Nephron (organoid): Measurements from ENCODE around the gene DNER.
A peak's percentile ranks its signal among the peaks of the same experiment; 100 is the strongest.

ENCODE experiments used
- H3K27ac Mint-ChIP-seq, 3 experiments: 2 replicates each; pipeline ENCODE4 v1.8.0; 2020; ENCODE audit warnings: mixed read lengths in 3 of 3, mild to moderate bottlenecking in 2 of 3, moderate library complexity in 1 of 3
- H3K27me3 Mint-ChIP-seq: 2 replicates; pipeline ENCODE4 v1.8.0; 2021; ENCODE audit warnings: low read depth, mild to moderate bottlenecking, moderate library complexity, mixed read lengths
- H3K36me3 Mint-ChIP-seq: 2 replicates; pipeline ENCODE4 v1.8.0; 2020; ENCODE audit warnings: low read depth, mixed read lengths
- H3K4me1 Mint-ChIP-seq: 2 replicates; pipeline ENCODE4 v1.8.0; 2020; ENCODE audit warnings: mixed read lengths
- H3K4me3 Mint-ChIP-seq, 3 experiments: 2 replicates each; pipeline ENCODE4 v1.8.0; 2020; ENCODE audit warnings: mild to moderate bottlenecking in 3 of 3, mixed read lengths in 3 of 3, moderate library complexity in 2 of 3
- H3K9me3 Mint-ChIP-seq: 2 replicates; pipeline ENCODE4 v1.8.0; 2020; ENCODE audit warnings: mixed read lengths
- TF ChIP-seq, protein P1 (sequence below), 3 experiments: fragments of 200-600 bp; sonication (generic); IDR thresholded peaks; one replicate each; pipeline ENCODE4 v1.5.0; 2021; ENCODE audit warnings: antibody characterized with exemption in 3 of 3; ENCODE audit not compliant: unreplicated experiment in 3 of 3

DNER gene

DNA sequence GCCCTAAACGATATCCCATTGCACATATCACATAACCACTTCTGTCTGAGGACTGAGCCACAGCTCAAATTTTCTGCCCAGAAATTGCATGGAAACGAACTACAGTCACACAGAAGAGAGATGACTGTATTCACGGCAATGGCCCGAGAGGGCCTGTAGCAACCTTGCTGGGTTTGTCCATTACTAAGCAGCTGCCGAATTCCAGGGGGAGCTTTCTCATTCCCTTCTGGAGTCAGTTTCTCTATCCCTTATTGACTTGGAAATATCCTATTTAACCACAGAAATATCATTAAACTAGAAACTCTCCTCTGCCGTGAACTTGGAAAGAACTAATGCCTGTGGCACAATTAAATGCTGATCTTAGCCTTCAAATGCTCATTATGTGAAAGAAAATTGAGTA, 183.9 kb downstream of the DNER start:
- Mint-ChIP-seq H3K9me3 (peaks cover 13% of the 10 kb centered on the region), H3K36me3 (peaks cover 7% of the 10 kb centered on the region), H3K4me1 (peaks cover 21% of the 10 kb centered on the region), H3K27ac (peak overlapping the region in 2 of 3 experiments; percentile 38 to 47), H3K27me3 (no peaks in the 10 kb centered on the region), H3K4me3 (no peak overlapping the region)
- TF ChIP-seq, protein P1, sequence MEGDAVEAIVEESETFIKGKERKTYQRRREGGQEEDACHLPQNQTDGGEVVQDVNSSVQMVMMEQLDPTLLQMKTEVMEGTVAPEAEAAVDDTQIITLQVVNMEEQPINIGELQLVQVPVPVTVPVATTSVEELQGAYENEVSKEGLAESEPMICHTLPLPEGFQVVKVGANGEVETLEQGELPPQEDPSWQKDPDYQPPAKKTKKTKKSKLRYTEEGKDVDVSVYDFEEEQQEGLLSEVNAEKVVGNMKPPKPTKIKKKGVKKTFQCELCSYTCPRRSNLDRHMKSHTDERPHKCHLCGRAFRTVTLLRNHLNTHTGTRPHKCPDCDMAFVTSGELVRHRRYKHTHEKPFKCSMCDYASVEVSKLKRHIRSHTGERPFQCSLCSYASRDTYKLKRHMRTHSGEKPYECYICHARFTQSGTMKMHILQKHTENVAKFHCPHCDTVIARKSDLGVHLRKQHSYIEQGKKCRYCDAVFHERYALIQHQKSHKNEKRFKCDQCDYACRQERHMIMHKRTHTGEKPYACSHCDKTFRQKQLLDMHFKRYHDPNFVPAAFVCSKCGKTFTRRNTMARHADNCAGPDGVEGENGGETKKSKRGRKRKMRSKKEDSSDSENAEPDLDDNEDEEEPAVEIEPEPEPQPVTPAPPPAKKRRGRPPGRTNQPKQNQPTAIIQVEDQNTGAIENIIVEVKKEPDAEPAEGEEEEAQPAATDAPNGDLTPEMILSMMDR (IDR thresholded peaks at IDR 0.05; ENCODE audit: unreplicated experiment in 3 of 3), result no peak

DNA sequence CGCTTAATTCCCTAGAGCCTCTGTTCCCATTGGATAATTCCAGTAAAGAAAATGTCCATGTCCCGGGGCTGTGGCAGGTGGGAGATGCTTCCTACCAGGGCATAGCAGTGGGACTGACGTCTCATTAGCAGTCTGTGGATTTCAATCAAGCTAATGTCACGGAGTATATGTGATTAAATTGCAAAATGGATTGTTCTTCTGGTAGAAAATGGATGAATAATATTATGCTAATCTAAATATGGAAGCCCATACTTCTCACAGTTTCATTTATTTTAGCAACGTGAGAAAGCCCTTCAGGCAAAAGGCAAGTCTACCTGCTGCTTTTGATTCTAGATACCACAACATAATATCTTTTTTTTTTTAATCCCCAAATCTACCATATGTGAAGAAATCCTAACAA, 185.5 kb downstream of the DNER start:
- Mint-ChIP-seq H3K36me3 (peaks cover 7% of the 10 kb centered on the region), H3K27me3 (peaks cover 3% of the 10 kb centered on the region), H3K27ac (no peak overlapping the region), H3K9me3 (peaks cover 13% of the 10 kb centered on the region), H3K4me1 (peaks cover 21% of the 10 kb centered on the region), H3K4me3 (no peak overlapping the region)
- TF ChIP-seq, protein P1 (IDR thresholded peaks at IDR 0.05; ENCODE audit: unreplicated experiment in 3 of 3), result no peak

DNA sequence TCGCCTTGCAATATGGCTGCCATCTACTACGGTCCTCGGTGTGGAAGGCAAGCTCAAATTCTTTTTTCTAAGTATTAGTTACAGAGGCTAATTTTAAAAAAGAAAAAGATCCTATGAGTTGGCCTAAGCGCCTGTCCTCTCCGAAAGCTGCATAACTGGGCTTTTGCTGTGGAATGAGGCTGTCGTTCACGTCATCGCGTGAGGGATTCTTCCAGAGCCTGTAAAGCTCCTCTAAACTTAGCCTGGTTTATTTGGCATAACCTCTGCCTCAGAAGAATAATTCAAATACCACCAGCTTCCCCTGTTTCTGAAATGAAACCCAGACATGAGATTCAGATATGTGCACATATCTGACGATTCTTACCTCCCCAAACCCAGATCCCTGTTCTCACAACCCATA, 187.4 kb downstream of the DNER start:
- H3K9me3 Mint-ChIP-seq, result peaks cover 6% of the 10 kb centered on the region
- no peak overlapping the region for H3K27ac Mint-ChIP-seq
- H3K36me3 Mint-ChIP-seq, result peaks cover 4% of the 10 kb centered on the region
- no peak overlapping the region for H3K4me3 Mint-ChIP-seq
- H3K4me1 Mint-ChIP-seq, result peaks cover 31% of the 10 kb centered on the region
- H3K27me3 Mint-ChIP-seq, result peaks cover 3% of the 10 kb centered on the region
- TF ChIP-seq, protein P1 (IDR thresholded peaks at IDR 0.05; ENCODE audit: unreplicated experiment in 3 of 3), result no peak

DNA sequence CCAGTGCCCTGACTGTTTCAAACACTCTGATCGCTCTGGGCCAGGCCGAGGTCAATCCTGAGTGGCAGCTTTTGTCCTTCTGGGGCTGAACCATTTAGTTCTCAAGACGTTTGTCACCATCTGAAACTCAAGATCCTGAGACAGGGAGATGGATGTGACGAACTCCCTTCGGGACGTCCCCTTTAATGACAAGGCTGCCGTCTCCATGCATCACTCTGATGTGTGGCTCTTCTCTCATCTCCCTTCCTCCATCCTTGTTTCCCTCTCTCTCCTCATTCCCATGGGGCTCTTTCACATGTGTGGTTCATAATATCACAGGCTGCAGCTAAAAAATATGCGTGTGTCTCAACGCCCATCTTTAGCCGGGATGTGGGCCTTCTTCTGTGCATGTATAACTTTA, 189.6 kb downstream of the DNER start:
- H3K4me3 Mint-ChIP-seq, result no peak overlapping the region
- no peak overlapping the region for H3K27ac Mint-ChIP-seq
- H3K9me3 Mint-ChIP-seq, result no peaks in the 10 kb centered on the region
- H3K36me3 Mint-ChIP-seq, result no peaks in the 10 kb centered on the region
- peaks cover 3% of the 10 kb centered on the region for H3K27me3 Mint-ChIP-seq
- TF ChIP-seq, protein P1 (IDR thresholded peaks at IDR 0.05; ENCODE audit: unreplicated experiment in 3 of 3), result no peak
- peaks cover 44% of the 10 kb centered on the region for H3K4me1 Mint-ChIP-seq

DNA sequence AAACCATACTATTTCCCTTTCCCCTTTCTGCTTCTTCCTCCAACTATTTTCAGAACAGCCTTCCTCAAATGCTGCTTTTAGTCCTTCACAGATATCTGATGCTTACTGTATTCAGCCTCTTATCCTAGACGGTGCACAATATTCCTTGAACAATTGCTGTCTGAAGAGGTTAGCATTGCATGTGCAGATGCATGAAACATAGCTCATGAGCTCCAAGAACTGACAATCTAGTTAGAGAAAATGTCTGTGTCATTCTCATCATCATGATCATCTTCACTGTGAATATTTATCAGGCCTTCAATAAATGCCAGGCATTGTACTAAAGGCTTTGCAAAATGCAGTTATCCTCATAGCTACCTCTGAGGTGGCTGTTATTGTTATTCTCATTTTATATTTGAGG, 190.7 kb downstream of the DNER start:
- no peak overlapping the region for H3K4me3 Mint-ChIP-seq
- H3K27me3 Mint-ChIP-seq, result peaks cover 3% of the 10 kb centered on the region
- TF ChIP-seq, protein P1 (IDR thresholded peaks at IDR 0.05; ENCODE audit: unreplicated experiment in 3 of 3), result no peak
- H3K4me1 Mint-ChIP-seq, result peaks cover 54% of the 10 kb centered on the region
- no peaks in the 10 kb centered on the region for H3K9me3 Mint-ChIP-seq
- H3K36me3 Mint-ChIP-seq, result no peaks in the 10 kb centered on the region
- no peak overlapping the region for H3K27ac Mint-ChIP-seq

DNA sequence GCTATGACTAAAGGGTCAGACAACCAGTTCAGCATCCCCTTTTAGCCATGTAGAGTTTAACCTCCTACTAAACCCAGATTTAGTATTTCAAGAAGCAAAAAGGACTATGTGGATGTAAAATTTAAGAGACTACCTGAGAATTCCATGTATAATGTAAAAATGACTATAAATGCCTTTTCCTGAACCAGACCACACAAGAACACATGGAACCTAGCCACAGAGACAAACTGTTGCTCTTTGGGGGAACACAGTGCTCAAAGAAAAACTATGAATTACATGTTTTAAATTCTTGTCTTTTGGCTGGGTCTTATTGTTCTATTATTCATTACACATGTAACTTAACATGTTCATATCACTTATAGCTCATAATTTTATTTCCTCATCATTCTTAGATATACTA, 192.8 kb downstream of the DNER start:
- Mint-ChIP-seq H3K4me3 (no peak overlapping the region), H3K27ac (peak overlapping the region in 2 of 3 experiments; percentile 82 to 93)

More for the DNA sequence above, 192.8 kb downstream of the DNER start:
- Mint-ChIP-seq H3K4me1 (peaks cover 42% of the 10 kb centered on the region), H3K27me3 (peaks cover 3% of the 10 kb centered on the region), H3K9me3 (no peaks in the 10 kb centered on the region), H3K36me3 (no peaks in the 10 kb centered on the region)
- TF ChIP-seq, protein P1 (IDR thresholded peaks at IDR 0.05; ENCODE audit: unreplicated experiment in 3 of 3), result no peak
